DOHH2 (cell line): ENCODE measurements around the gene IL22RA1.

Source experiments
- H3F3A ChIP-seq: fragments of 200-600 bp; sonication (generic), shearing (Covaris generic); 2 replicates; pipeline ENCODE4 v1.6.0; 2016; ENCODE audit warnings: antibody characterized with exemption, mild to moderate bottlenecking; ENCODE audit not compliant: control insufficient read depth, insufficient read depth
- H3K27ac ChIP-seq: fragments of 200-600 bp; sonication (generic); 2 replicates; pipeline ENCODE4 v1.5.1; 2014; ENCODE audit warnings: low read depth, mild to moderate bottlenecking, low read length, moderate library complexity
- H3K27me3 ChIP-seq: fragments of 200-600 bp; sonication (generic); 2 replicates; pipeline ENCODE4 v1.6.1; 2014; ENCODE audit warnings: mild to moderate bottlenecking, low read length, mixed read lengths; ENCODE audit not compliant: control insufficient read depth
- H3K36me3 ChIP-seq: fragments of 200-600 bp; sonication (generic); 2 replicates; pipeline ENCODE4 v1.6.1; 2014; ENCODE audit warnings: mild to moderate bottlenecking, low read length, moderate library complexity, mixed read lengths; ENCODE audit not compliant: control insufficient read depth
- H3K4me1 ChIP-seq: fragments of 200-600 bp; sonication (generic); 2 replicates; pipeline ENCODE4 v1.6.1; 2014; ENCODE audit warnings: mild to moderate bottlenecking, low read length, mixed read lengths; ENCODE audit not compliant: control insufficient read depth
- H3K4me2 ChIP-seq: fragments of 200-600 bp; sonication (generic); 2 replicates; pipeline ENCODE4 v1.6.0; 2014; ENCODE audit warnings: mild to moderate bottlenecking, low read length, moderate library complexity
- H3K4me3 ChIP-seq: fragments of 200-600 bp; sonication (generic); 2 replicates; pipeline ENCODE4 v1.5.1; 2014; ENCODE audit warnings: mild to moderate bottlenecking, low read length, mixed read lengths
- H3K79me2 ChIP-seq: fragments of 200-600 bp; sonication (generic); 2 replicates; pipeline ENCODE4 v1.6.1; 2014; ENCODE audit warnings: mild to moderate bottlenecking, low read length, mixed read lengths; ENCODE audit not compliant: control insufficient read depth
- H3K9me2 ChIP-seq: fragments of 200-600 bp; sonication (generic); replicated peaks from 2 replicates; pipeline ENCODE4 v1.6.1; 2014; ENCODE audit warnings: mild to moderate bottlenecking, low read length, mixed read lengths; ENCODE audit not compliant: control insufficient read depth
- H3K9me3 ChIP-seq: fragments of 200-600 bp; sonication (generic); 2 replicates; pipeline ENCODE4 v1.6.1; 2014; ENCODE audit warnings: antibody characterized with exemption, low read length, mixed read lengths; ENCODE audit not compliant: control insufficient read depth, insufficient read depth
- H4K20me1 ChIP-seq: fragments of 200-600 bp; sonication (generic); 2 replicates; pipeline ENCODE4 v1.6.0; 2014; ENCODE audit warnings: low read depth, mild to moderate bottlenecking, antibody characterized with exemption, low read length, moderate library complexity; ENCODE audit not compliant: control insufficient read depth, insufficient read depth
- CTCF ChIP-seq: fragments of 200-600 bp; sonication (generic); IDR thresholded peaks from one replicate; pipeline ENCODE4 v1.5.1; 2014; ENCODE audit warnings: antibody characterized with exemption, mild to moderate bottlenecking, low read depth, low read length; ENCODE audit not compliant: poor library complexity, severe bottlenecking
- EZH2phosphoT487 ChIP-seq: fragments of 200-600 bp; sonication (generic); IDR thresholded peaks from 2 replicates; pipeline ENCODE4 v1.6.1; 2017; ENCODE audit warnings: borderline replicate concordance, mild to moderate bottlenecking, antibody characterized with exemption, low read length, moderate library complexity, mixed read lengths

Gene IL22RA1

GRCh38 chr1:24181619-24182018, 38.7 kb upstream of the IL22RA1 start:
- Histone ChIP-seq H3F3A (no peaks in the 10 kb centered on the region), H3K27me3 (no peaks in the 10 kb centered on the region), H3K4me1 (peaks cover 53% of the 10 kb centered on the region), H3K9me2 (no peaks in the 10 kb centered on the region), H3K9me3 (no peaks in the 10 kb centered on the region), H3K36me3 (peaks cover 92% of the 10 kb centered on the region), H3K79me2 (peaks cover 100% of the 10 kb centered on the region), H3K4me2 (no peak overlapping the region), H3K4me3 (no peak overlapping the region), H4K20me1 (peaks cover 22% of the 10 kb centered on the region), H3K27ac (no peak overlapping the region)
- no peak for TF ChIP-seq EZH2phosphoT487
- TF ChIP-seq CTCF, result no peak

- H3K27me3 ChIP-seq, result no peaks in the 10 kb centered on the region
Observed at GRCh38 chr1:24180676-24181075, 37.7 kb upstream of the IL22RA1 start.

GRCh38 chr1:24179251-24179840, 36.4 kb upstream of the IL22RA1 start:
- Histone ChIP-seq H3K4me3 (no peak overlapping the region), H3K27ac (no peak overlapping the region), H3K79me2 (peaks cover 100% of the 10 kb centered on the region), H3F3A (no peaks in the 10 kb centered on the region), H3K9me3 (no peaks in the 10 kb centered on the region), H3K27me3 (no peaks in the 10 kb centered on the region), H4K20me1 (peaks cover 15% of the 10 kb centered on the region), H3K4me2 (no peak overlapping the region; the same call in 1 of the 2 replicates), H3K4me1 (peaks cover 57% of the 10 kb centered on the region), H3K36me3 (peaks cover 92% of the 10 kb centered on the region), H3K9me2 (no peaks in the 10 kb centered on the region)
- no peak for TF ChIP-seq CTCF
- no peak for TF ChIP-seq EZH2phosphoT487

More at GRCh38 chr1:24180676-24181075, 37.7 kb upstream of the IL22RA1 start:
- Histone ChIP-seq H3K36me3 (peaks cover 92% of the 10 kb centered on the region), H3K9me2 (no peaks in the 10 kb centered on the region), H3K4me3 (no peak overlapping the region), H3K4me2 (no peak overlapping the region), H3K9me3 (no peaks in the 10 kb centered on the region), H3K27ac (no peak overlapping the region), H4K20me1 (peaks cover 21% of the 10 kb centered on the region), H3K79me2 (peaks cover 100% of the 10 kb centered on the region), H3K4me1 (peaks cover 57% of the 10 kb centered on the region), H3F3A (no peaks in the 10 kb centered on the region)
- TF ChIP-seq CTCF (no peak), EZH2phosphoT487 (no peak)
